Peyer's patch (tissue), 4 donors: ENCODE results near the gene CGNL1. TPM values are rescaled to one million over a fixed set of nuclear protein-coding genes. Genes with fewer than 3 reads are reported as not detected.

Experiments used
- DNase-seq, 3 donors: peaks; one replicate each; pipeline ENCODE4 v3.0.0-alpha.2; 2017 to 2019
- H3K27ac ChIP-seq, 4 donors: fragments of 200-600 bp; sonication (generic); one replicate each; pipeline ENCODE4 v1.5.1; 2016 to 2019
- H3K27me3 ChIP-seq, 2 donors: fragments of 200-600 bp; sonication (generic); one replicate each; pipeline ENCODE4 v1.5.1; 2019
- H3K36me3 ChIP-seq, 3 donors: fragments of 200-600 bp; sonication (generic); one replicate each; pipeline ENCODE4 v1.5.1; 2016 to 2019
- H3K4me1 ChIP-seq, 4 donors: fragments of 200-600 bp; sonication (generic); one replicate each; pipeline ENCODE4 v1.5.1; 2016 to 2019
- H3K4me3 ChIP-seq, 4 donors: fragments of 200-600 bp; sonication (generic); 1 replicate in 3 of 4; 2 replicates in 1 of 4; pipeline ENCODE4 v1.5.1; 2016 to 2019; ENCODE audit warnings: mild to moderate bottlenecking in 1 of 4
- H3K9me3 ChIP-seq, 4 donors: fragments of 200-600 bp; sonication (generic); one replicate each; pipeline ENCODE4 v1.5.1; 2016 to 2019; ENCODE audit warnings: mild to moderate bottlenecking in 1 of 4
- CTCF ChIP-seq, 6 experiments: fragments of 450-650 bp in 4 of 6; fragments of 200-600 bp in 2 of 6; sonication (generic) in 1 of 6; IDR thresholded peaks; one replicate each; pipeline ENCODE4 v1.5.1; 2017 to 2019; ENCODE audit warnings: antibody characterized with exemption in 6 of 6, mild to moderate bottlenecking in 3 of 6, moderate library complexity in 1 of 6
- POLR2A ChIP-seq, 2 donors: fragments of 450-650 bp; IDR thresholded peaks; one replicate each; pipeline ENCODE4 v1.5.1; 2017; ENCODE audit warnings: antibody characterized with exemption in 2 of 2, mild to moderate bottlenecking in 2 of 2, moderate library complexity in 2 of 2
- total RNA-seq, 4 donors: library from RNA; depleted of rRNA; stranded (reverse); fragments of >200 nt; gene quantifications; one replicate each; pipeline ENCODE4 v1.1.0, GENCODE V29; 2016

CGNL1 gene
- total RNA-seq, 4 donors from 2014 or later: 1.2 to 9.9 (median 2.1) TPM

DNA sequence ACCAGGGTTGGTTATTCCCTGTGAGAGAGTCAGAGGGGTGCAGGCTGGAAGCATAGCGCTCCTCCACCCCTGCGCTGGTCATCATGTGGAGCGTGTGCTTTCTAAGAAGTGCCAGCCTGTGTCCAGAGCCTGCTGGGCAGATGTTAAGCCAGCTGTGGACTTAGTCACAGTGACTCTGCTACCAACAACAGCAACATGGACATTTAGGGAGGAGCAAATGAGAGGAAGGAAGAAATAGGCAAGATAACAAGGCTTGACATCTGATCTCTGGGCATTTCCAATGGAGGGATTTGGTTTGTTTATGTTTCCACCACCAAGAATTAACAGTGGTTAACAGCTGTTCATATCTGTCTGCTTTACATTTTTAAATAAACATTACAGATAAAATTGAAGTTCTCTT is 179.0 kb downstream of the CGNL1 start:
- H3K27ac ChIP-seq: no peak overlapping the region
- no peaks in the 10 kb centered on the region for H3K9me3 ChIP-seq
- H3K4me1 ChIP-seq: peaks cover 0 to 6% (median 0%) of the 10 kb centered on the region in 4 donors
- H3K4me3 ChIP-seq: no peak overlapping the region
- TF ChIP-seq CTCF (IDR thresholded peaks at IDR 0.05) (no peak), POLR2A (IDR thresholded peaks at IDR 0.05) (no peak)
- no peaks in the 10 kb centered on the region for H3K27me3 ChIP-seq
- no peaks in the 10 kb centered on the region for H3K36me3 ChIP-seq
- DNase-seq: no peak

GRCh38 chr15:57556040-57556439 is 179.7 kb downstream of the CGNL1 start:
- no peak for TF ChIP-seq POLR2A (IDR thresholded peaks at IDR 0.05)
- TF ChIP-seq CTCF (IDR thresholded peaks at IDR 0.05): no peak
- no peak for DNase-seq
- H3K4me1 ChIP-seq: peaks cover 0 to 13% (median 0%) of the 10 kb centered on the region in 4 donors
- H3K27me3 ChIP-seq: no peaks in the 10 kb centered on the region
- H3K27ac ChIP-seq: no peak overlapping the region
- no peaks in the 10 kb centered on the region for H3K9me3 ChIP-seq
- H3K36me3 ChIP-seq: no peaks in the 10 kb centered on the region
- H3K4me3 ChIP-seq: no peak overlapping the region

DNA sequence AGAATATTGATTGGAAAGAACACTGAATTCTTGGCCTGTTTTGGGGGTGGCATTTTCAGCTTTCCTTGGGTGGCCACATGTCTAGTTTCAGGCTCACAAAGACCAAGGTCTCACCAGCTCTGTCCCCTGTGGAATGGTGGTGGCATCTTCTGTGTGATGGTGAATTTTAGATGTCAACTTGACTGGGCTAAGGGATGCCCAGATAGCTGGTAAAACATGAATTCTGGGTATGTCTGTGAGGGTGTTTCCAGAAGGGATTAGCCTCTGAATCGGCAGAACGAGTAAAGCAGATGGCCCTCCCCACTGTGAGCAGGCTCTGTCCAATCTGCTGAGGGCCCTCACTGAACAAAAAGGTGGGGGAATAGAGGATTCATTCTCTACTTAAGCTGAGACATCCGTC is 181.0 kb downstream of the CGNL1 start:
- H3K9me3 ChIP-seq: no peaks in the 10 kb centered on the region
- H3K4me1 ChIP-seq: peaks cover 0 to 13% (median 2%) of the 10 kb centered on the region in 4 donors
- no peak for DNase-seq
- H3K4me3 ChIP-seq: no peak overlapping the region
- no peaks in the 10 kb centered on the region for H3K27me3 ChIP-seq
- H3K27ac ChIP-seq: no peak overlapping the region
- no peaks in the 10 kb centered on the region for H3K36me3 ChIP-seq
- TF ChIP-seq POLR2A (IDR thresholded peaks at IDR 0.05): no peak
- TF ChIP-seq CTCF (IDR thresholded peaks at IDR 0.05): no peak

DNA sequence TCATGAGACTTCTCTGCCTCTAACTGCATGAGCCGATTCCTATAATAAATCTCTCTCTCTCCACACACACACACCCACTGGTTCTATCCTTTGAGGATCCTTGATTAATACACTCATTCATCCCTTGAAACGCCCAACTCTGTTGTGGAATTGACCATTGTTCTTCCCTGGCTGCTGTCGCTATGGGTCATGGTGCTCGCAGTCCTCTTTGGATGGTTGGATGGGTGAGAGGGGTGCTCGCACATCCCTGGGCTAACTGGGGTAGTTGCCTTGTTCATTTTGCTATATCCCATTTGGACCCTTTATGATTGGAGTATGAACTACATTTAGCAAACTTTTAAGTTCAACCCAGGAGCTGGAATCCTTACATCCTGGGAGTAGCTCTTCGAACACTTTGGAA is 181.5 kb downstream of the CGNL1 start:
- H3K36me3 ChIP-seq: no peaks in the 10 kb centered on the region
- peaks cover 0 to 13% (median 2%) of the 10 kb centered on the region in 4 donors for H3K4me1 ChIP-seq
- H3K4me3 ChIP-seq: no peak overlapping the region
- no peaks in the 10 kb centered on the region for H3K9me3 ChIP-seq
- TF ChIP-seq CTCF (IDR thresholded peaks at IDR 0.05) (no peak), POLR2A (IDR thresholded peaks at IDR 0.05) (no peak)
- no peaks in the 10 kb centered on the region for H3K27me3 ChIP-seq
- DNase-seq: no peak
- no peak overlapping the region for H3K27ac ChIP-seq

GRCh38 chr15:57559875-57560274 is 183.6 kb downstream of the CGNL1 start:
- Histone ChIP-seq H3K27me3 (no peaks in the 10 kb centered on the region), H3K4me1 (peaks cover 0 to 13% (median 2%) of the 10 kb centered on the region in 4 donors), H3K4me3 (no peak overlapping the region), H3K36me3 (no peaks in the 10 kb centered on the region), H3K27ac (peak overlapping the region in 2 of 4 donors; percentile 23 to 35), H3K9me3 (no peaks in the 10 kb centered on the region)
- peak; percentile 46 to 93 (median 88) for DNase-seq
- TF ChIP-seq CTCF (IDR thresholded peaks at IDR 0.05) (peak; percentile 12 to 97 (median 84)), POLR2A (IDR thresholded peaks at IDR 0.05) (no peak)
